HG02943 (cell line): ENCODE results near the gene SIDT1.

Source experiments
- ATAC-seq: cut with Tn5 transposase; IDR thresholded peaks from one replicate; pipeline ENCODE4 v1.9.1; 2021; ENCODE audit warnings: mild to moderate bottlenecking, low read depth, moderate library complexity; ENCODE audit not compliant: unreplicated experiment

Gene SIDT1

DNA sequence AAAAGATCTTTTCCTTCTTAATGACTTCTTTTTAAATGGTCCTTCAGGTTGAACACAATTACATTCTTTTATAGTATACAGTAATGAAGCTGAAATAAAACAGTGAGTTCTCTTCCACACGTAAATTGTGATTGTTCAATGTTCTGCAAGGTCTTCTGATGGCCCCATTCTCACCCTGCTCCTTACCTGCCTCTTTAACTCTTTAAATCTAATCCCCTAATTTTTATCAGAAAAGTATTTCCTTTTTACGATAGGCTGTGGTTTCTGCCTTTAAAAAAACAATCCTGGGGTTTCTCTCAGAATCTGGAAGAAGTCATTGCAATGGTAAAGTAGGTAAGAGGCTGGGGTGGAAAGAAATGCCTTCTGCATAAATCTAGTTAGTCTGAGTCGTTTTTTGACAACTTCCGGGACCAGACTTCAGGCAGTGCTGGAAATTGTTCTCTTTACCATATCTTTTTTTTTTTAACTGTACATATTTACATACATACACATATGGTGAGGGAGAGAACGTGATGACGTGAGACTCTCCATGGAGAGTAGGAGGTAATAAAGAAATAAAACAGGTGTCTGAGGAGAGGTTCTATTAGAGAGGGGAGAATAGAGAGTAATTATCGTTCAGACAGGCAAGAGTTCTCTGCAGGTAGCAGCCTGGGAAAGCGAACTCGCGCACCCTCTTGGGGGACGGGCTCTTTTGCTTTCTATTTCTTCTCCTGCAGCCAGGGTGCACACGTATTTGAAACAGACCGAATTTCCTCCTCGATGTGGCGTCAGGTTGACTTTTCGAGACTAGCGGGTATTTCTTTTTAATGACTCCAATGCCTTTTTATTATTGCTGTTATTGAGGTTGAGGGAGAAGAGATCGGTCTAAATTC, at the start of gene SIDT1:
TSS of gene SIDT1 (plus strand) at position 730 of the 872 bp plus-strand sequence. CDS start 467 bp downstream, outside the sequence.
- ATAC-seq, result peak; percentile 71

DNA sequence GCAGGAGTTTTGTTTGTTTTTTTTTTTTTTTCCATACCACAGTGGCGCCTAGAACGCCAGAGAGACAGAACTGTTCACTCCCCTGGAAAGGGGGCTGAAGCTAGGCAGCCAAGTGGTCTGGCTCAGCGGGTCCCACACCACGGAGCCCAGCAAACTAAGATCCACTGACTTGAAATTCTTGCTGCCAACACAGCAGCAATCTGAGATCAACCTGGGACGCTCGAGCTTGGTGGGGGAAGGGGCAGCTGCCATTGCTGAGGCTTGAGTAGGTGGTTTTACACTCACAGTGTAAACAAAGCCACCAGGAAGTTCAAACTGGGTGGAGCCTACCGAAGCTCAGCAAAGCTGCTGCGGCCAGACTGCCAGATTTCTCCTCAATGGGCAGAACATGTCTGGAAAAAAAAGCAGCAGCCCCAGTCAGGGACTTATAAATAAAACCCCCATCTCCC, 47.2 kb upstream of the SIDT1 start:
- ATAC-seq, result no peak

DNA sequence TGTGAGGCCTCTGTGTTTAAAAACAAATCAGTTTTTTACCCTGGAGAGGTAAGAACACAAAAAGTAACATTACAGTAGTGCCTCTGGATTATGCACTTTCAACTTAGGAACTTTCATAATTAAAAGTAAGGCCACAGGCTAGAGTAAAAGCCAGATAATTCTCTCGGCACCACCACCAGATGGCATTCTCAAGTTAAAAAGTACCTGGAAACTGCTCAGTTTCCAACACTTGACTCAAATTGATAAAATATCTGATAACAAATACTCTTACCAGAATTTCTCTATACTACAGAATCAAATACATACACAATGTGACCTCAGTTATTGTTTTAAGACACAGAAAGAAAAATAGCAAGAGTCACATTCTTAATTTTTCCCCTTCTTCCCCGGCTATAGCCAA, 37.3 kb upstream of the SIDT1 start:
- ATAC-seq, result no peak

DNA sequence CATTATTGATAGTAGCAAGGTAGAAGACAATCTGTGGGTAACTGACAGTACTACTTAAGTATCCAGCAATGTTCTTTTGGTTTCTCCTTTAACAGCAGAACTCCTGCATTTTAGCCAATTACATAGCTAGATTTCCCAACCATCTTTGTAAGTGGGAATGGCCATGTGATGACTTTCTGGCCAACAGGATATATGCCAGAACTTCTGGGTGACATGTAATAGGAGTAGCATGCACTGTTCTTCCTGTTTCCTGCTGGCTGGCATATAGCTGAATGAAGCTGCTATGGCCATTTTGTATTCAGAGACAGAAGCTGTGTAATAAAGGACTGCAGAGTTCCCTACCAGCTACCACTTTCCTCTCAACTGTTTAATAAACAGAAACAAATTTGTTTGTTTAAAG, 35.4 kb upstream of the SIDT1 start:
- ATAC-seq, result no peak

DNA sequence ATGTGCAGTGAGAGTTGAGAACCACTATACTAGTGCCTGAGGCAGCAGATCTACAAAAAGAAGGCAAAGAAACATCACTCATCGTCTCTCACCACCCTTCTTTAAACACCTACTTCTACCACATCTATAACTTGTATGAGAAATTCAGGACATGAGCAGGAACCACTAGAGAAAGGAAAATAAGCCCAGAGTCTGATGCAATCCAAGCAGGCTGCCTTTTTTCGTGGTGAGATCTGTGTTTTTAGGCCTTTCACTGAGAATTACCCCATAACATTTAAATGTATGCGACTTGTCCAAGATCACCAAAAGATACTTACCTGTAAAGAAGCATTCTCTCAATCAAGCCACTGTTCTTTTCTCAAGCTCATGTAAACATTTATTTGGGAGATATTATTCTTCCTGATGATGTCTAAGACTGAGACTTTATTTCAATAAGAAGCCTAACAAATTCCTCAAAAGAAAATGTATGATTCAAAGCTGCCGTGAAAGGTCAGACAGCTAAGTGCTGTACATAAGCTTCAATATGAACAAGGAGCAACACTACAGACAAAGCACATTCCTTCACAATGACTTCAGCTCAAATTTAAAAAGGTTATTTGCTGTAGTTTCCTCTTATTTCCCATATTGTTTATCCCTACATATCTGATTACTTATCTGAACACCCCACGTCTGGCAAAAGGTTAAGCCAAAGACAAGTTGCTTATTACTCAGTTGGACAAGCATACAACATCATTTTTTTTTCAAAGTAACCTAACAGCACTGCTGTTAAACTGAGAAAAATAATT, 33.9 kb upstream of the SIDT1 start:
- no peak for ATAC-seq

DNA sequence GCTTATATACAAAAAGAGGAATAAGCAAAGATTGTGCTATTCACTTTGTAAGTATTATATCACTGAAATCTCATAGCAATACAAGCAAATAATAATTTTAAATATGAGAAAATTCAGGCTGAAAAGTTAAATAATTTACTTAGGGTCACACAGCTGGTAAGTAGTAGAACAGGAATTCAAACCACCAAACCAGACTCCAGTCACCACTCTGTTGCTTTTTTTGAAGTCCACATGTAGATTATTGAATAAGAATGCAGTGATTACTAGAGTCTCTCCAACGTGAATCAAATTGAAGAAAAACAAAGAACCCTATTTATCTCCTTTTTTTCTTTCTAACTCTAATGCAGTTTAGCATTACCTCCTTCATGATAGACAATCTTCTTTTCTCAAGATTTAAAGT, 33.3 kb upstream of the SIDT1 start:
- no peak for ATAC-seq

DNA sequence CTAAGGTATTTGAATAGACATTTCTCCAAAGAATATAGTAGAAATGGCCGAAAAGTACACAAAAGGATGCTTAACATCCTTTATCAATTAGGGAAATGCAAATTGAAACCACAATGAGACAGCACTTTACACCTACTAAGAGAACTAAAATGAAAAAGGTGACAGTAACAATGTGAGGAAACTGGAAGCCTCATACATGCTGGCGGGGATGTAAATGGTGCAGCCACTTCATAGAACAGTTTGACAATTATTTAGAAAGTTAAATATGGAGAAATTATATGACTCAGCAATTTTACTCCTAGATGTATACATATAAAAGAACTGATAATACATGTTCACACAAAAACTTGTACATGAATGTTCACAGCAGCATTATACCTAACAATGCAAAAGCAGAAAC, 30.8 kb upstream of the SIDT1 start:
- no peak for ATAC-seq

DNA sequence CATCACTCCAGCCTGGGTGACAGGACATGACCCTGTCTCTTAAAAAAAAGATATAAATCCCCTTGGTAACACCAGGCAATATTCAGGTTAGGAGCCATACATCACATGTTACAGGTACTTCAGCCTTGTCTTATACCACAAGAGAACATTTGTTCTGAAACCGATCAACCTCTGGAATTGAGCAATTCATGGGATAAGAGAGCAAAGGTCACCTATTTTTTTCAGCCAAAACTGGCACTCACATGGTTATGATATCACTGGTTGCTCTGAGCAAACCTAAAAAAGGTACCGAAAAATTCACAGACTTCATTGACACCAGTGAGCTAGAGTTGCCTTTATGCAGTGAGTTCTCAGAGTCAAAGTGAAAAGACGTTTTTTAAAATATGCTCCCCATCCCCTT, 26.5 kb upstream of the SIDT1 start:
- no peak for ATAC-seq

DNA sequence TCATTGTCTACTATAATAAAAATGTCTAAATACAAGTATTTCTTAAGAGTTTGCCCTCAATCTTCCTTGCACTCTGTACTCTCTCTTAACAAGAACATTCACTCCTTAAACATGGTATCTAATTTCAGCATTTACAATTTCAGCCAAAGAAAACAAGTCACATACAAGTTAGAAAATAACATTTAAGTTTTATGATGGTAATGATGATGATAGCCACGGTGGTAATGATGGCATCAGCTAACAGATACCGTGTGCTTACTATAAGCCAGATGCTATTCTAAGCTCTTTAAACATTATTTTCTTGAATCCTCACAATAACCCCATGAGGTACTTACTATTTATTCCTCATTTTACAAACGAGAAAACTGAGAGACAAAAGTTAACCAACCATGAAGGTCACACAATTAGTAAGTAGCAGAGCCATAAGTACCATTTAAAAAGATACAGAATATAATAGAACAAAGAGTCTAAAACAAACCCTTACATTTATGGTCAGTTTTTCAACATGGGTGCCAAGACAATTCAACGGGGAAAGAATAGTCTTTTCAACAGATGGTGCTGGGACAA, 24.8 kb upstream of the SIDT1 start:
- ATAC-seq, result no peak

DNA sequence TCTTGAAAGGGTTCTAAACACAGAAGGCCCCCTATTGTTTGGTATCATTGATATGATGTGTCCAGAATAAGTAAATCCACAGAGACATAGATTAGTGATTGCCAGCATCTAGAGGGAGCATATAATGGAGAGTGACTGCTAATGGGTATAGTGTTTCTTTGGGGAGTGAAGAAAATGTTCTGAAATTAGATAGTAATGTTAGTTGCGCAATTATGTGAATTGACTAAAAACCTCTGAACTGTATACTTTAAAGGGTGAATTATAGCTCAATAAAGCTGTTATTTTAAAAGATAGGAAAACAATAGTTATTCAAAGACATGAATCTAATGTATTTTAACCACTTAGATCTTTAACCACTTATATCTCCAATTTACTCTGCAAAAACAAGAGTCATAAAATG, 23.4 kb upstream of the SIDT1 start:
- ATAC-seq, result no peak

DNA sequence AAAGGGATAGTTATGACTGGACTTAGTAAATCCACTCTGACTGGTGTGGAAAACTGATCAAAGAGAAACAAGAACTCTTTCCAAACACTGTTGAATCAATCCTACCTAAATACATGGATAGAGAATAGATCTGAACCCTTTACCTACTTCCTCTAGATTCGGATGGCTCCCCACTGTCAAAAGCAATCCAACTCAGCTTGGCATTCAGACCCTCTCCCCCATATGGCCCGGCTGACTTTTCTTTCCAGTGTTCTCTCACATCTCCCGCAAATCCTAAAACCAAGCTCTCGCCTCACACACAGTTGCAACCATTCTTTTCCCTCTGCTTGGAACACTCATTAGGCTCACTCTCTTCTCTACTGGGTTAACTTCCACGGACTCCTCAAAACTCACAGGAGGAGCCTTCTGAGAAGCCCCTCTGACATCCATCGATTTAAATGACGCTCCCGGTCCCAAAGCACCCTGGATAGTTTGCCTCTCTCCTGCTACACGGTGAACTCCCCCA, 18.0 kb upstream of the SIDT1 start:
- ATAC-seq, result no peak

DNA sequence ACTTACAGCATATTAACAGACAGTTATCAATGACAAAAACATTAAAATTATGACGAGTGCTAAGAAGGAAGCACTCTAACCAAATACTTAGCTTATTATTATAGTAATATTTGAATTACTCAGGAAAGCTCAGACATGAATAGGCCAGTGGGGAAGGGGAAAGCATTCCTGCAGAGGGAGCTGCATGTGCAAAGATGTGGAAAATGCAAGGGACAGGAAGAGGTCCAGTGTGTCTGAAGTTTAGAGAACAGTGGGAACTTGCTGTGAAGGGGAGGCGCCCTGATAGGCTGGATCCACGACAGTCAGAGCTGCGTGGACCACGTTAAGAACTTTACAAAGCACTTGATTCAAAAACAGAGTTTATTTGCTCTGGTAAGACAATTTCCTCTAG, 16.2 kb upstream of the SIDT1 start:
- no peak for ATAC-seq

DNA sequence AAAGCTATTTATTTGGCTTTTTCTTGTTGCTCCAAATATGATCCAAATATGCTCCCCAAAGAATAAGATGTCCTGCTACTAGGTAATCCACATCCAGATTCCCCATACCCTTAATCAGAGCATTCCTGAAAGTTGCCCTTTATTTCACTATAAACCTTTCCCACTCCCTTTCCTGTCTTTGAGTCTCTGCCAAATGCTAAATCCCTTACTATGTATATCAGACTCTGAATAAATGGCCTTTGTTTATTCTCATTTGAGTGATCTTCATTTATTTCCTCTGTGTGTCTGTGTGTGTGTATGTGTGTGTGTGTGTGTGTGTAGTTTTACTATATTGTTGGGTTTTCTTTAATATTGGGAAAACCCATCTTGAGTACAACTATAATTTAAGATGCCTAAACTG, 10.4 kb upstream of the SIDT1 start:
- no peak for ATAC-seq

DNA sequence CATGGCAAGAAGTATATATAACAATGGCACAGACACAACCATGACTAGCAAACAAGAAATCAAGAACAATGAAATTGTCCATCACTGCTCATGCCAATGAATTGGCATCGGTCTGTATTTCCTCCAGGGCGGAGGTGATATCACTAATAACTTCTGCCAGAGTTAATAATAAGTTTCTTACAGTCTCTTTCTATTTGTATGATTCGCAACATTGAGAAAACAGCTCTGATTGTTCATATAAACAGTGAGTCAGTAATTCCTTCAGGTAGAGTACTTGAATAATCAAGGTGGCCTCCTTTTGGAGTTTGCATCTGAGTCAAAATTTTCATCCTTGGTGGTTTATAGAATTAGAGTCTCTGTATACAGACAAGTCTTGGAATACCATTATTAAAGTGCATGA, 9.1 kb upstream of the SIDT1 start:
- no peak for ATAC-seq

DNA sequence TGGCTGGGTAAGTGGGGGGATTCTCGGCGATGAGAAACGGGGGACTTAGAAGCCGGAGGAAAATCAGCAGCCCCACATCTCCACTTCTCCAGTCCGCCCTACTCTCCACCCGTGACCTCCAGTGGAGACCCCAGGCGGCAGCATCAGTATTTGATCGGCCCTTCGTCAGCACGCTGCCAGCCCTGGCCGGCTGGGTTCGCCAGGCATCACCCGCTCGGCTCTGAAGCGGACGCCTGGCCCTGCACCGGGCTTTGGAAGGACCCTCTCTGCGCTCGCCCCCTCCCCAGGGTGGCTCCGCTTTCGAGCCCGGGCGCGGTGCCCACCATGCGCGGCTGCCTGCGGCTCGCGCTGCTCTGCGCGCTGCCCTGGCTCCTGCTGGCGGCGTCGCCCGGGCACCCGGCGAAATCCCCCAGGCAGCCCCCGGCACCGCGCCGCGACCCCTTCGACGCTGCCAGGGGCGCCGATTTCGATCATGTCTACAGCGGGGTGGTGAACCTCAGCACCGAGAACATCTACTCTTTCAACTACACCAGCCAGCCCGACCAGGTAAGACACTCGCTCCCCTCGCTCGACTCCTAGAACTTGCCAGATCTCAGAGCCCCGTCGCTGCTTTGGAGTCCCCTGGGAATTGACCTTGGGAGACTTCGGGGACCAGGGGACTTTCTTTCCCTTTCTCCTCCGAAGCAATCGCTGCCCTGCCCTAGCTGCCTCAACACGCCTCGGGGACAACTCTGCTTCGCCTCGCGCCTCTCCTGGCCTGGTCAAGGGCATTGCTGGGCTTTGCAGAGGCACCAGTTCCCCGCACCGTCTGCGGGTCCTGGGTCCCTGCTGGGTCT, 561 bp downstream of the SIDT1 start:
- ATAC-seq, result peak; percentile 44

DNA sequence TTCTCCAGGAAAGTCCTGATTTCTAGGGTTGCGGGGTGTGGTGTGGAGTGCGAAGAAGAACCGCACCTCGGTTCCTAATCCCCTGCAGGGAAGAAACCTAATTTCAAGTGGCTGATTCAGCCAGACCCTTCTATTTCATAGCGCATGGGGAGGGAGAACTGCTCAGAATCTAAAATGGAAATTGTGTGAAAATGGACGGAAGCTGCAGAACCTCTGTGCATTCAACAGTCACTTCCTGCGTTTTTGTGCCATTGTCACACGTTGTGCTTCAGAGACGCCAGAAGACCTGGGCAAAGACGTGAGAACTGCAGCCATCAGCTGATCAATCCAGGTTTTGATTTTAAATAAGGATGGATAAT, 1.2 kb downstream of the SIDT1 start:
- ATAC-seq, result peak; percentile 15

DNA sequence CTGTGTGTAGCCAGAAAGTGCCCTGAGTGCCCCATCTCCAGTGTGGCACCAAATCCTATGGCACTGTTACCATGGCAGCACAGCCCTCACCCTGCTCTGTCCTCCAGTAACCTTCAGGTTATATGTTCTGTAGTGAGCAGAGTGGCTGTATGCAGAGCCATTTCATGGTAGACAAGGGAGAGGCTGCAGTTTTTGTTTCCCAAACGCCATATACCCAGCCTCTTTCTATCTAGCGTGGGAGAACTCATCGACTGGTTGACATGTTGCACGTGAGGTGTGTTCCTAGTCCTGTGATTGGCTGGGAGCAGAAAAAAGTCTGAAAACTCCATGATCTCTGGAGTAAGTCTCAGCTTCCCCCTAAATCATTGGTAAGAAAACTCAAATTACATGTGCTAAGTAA, 2.0 kb downstream of the SIDT1 start:
- ATAC-seq, result no peak

DNA sequence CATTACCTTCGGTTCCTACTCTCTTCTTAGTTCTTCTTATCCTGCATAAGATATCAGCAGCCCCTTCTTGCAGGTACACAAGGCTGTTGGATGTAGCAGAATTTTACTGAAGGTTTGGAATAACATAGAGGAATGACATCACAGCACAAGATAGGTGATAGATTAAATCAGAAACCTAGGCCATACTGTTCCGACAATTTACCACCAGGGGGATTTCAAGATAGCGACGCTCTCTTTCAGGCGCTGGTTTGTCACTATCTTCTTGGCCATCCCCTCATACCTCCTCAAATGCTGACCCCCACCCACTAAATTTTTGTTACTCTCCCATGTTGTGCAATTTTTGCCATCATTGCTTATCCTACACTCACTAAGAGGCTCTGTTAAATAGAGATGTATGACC, 3.5 kb downstream of the SIDT1 start:
- no peak for ATAC-seq

DNA sequence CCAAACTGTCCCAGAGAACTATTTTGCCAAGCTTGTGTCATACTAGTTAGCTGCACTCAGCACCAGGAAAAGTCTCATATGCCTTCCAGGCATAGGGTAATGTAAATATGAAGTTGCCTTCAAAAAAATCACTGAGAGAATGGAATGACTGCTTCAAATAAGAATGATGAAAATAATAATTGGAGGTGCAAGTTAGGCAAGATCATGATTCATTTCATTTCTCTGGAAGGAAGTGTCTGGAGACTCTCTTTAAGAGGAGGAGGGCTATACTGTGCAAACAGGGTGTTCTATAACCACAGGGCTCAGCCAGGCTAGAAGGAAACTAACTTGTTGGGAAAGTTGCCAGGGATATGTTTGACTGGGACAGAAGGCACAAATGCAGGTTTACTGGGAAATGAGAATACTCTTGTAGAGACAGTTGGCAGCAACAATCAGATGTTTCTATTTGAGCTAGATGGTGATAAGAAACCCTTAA, 4.3 kb downstream of the SIDT1 start:
- ATAC-seq, result no peak

DNA sequence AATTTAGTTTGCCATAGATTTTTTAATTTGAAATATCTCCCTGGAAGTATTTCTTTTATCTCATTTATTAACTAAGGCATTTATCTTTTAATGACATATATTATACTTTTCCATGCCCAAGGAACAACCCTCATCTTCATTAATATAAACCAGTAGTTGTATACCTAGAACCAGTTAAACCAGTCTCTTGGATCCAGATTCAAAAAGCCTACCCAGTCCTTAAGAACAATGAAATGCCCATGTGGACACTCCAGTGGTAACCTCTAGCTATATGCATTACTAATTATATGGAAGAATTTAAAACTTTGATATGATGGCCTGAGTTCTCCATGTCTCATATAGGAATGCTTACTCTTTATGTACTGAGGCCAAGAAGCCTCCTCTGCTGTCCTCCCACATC, 4.8 kb downstream of the SIDT1 start:
- ATAC-seq, result no peak
